NCI-H526 treated with DMSO at 0.1 percent for 48 hours (cell line): Measurements from ENCODE around the gene C17orf107.

ENCODE experiments used
- DNase-seq: peaks from one replicate; lab custom pipeline; 2025; lab: John Stamatoyannopoulos, UW

The C17orf107 gene

DNA sequence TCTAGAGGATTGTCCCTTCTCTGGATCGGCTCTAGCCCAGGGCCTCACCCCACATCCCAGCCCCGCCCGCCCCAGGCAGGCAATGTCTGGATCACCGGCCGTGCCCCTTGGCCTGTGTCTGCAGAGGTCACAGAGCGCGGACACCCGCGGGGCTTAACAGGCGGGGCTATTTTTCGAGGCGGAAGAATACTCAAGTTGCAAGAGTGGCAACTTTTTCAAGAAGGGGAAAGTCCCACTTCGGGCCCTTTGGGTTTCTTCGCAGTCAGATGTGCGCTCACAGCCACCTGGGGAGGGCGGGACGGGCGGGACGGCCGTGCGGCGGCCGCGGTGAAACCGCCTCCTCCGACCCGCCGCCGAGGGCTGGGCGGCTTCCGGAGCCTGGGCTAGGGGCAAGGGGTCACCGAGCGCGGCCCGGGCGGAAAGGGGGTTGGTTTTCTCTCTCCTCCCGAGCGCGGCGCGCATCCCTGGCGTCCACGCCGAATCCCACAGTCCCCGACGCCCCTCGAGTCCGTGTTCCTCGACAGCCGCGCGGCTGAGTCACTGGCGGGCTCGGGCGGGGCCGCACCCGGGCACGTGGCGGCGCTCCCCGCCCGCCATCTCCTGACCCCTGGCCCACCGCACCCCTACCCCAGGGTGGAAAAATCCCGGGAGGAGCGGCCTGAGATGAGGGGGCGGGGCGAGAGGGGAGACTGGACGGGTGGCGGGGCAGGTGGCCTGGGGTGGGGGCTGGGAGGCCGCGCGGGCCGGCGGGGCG lies 50.2 kb downstream of the C17orf107 start:
- no peak for DNase-seq

DNA sequence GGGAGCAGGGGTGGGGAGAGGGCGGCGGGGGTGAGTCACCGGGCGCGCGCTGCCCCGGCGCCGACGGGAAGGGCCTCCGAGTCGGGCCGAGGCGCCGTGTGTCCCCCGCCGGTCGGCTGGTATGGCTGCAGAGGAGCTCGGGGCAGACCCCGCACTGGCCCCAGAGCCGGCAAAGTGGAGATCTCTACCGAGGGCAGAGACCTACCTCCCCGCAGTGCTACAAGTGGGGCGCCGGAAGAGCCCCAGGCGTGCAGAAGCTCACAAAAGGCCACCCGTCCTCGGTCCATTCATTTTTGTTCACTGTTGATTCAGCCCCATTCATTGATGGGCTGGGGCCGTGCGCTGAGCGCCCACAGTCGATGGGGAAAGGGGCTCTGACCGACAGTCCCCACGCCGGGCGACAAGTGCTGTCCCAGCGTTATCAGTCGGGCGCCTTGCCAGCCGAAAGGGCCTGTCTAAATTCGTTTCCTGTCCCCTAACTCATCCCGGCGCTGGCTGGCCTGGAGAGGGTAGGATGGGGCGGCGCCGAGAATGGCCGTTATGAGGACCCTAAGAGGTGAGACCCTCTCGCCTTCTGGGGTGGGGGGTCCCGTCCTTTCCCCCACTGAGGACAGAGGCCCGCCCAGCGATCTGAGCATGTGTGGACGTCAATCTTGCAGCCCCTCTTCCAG lies 50.9 kb downstream of the C17orf107 start:
- DNase-seq = no peak

DNA sequence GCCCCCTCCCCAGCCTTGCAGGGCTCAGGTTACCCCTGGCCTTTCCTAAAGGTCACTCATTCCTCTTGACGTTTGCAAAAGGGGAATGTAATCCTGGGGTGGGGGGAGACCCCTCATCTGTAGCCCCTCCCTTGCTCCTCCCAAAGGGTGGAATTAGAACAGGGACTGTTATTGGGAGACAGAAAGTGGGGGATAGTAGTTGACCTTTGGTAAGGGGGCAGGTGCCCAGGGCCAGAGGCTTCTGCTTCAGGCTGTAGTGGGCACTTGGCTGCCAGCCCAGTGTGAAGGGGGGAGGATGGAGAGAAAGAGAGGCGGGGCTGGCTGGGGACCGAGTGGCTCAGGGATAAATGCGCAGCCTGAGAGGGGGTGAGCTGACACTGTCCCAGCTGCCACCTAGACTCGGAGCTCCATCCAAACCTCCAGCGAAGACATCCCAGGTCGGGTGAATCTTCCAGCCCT lies 51.4 kb downstream of the C17orf107 start, which contains the start of gene ENO3:
Gene ENO3, plus strand, starts transcription at position 374 of the 459 bp plus-strand sequence. CDS start 711 bp downstream, outside the sequence.
- no peak for DNase-seq

DNA sequence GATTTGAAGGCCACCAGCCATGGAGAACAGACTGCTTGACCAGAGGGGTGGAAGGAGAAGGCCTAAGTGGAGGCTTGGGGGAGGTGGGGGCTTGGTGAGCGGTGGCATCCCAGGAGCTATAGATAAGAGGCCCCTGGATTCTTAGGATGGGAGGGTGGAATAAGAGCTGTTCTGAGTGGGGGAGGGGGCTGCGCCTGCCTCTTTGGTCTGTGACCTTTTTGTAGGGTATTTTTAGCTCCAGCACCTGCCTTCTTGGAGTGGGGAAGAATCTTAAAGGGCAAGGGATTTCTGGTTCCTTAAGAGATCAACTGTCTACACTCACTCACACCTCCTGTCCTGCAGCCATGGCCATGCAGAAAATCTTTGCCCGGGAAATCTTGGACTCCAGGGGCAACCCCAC lies 52.1 kb downstream of the C17orf107 start:
- DNase-seq = no peak
